PFSK-1 (cell line): Measurements from ENCODE around the gene WIZ.

ENCODE experiments used
- FOXP2 ChIP-seq: optimal IDR thresholded peaks from 2 replicates; pipeline ENCODE3; 2011; ENCODE audit warnings: borderline replicate concordance, control low read depth, inconsistent platforms; ENCODE audit not compliant: insufficient read depth; ENCODE audit errors: extremely low read length, extremely low read depth
- POLR2AphosphoS5 ChIP-seq: IDR thresholded peaks from 2 replicates; pipeline ENCODE4 v1.6.1; 2012; ENCODE audit warnings: low read depth, mild to moderate bottlenecking, control low read depth, low read length, moderate library complexity
- REST ChIP-seq, 2 experiments: IDR thresholded peaks; 2 replicates each; pipeline versions ENCODE4 v1.6.1 to v1.8.0; 2011 to 2012; ENCODE audit warnings: low read depth in 2 of 2, low read length in 2 of 2, control low read depth in 1 of 2, inconsistent platforms in 1 of 2, mild to moderate bottlenecking in 1 of 2, moderate library complexity in 1 of 2; ENCODE audit not compliant: insufficient read depth in 1 of 2
- SIN3A ChIP-seq: IDR thresholded peaks from 2 replicates; pipeline ENCODE4 v1.6.1; 2012; ENCODE audit warnings: mild to moderate bottlenecking, low read length, moderate library complexity, borderline replicate concordance; ENCODE audit not compliant: insufficient read depth
- TAF1 ChIP-seq: IDR thresholded peaks from 2 replicates; pipeline ENCODE4 v1.6.1; 2012; ENCODE audit warnings: low read length, control low read depth, borderline replicate concordance; ENCODE audit not compliant: insufficient read depth

The WIZ gene

GRCh38 chr19:15422296-15423075, 27.3 kb downstream of the WIZ start:
- TF ChIP-seq TAF1 (no peak), FOXP2 (no peak), POLR2AphosphoS5 (no peak), REST (IDR thresholded peaks at IDR 0.05; ENCODE audit: insufficient read depth in 1 of 2, low read depth in 2 of 2, low read length in 2 of 2) (no peak), SIN3A (no peak)

- TF ChIP-seq POLR2AphosphoS5 (no peak), TAF1 (no peak), SIN3A (no peak), FOXP2 (no peak), REST (IDR thresholded peaks at IDR 0.05; ENCODE audit: insufficient read depth in 1 of 2, low read depth in 2 of 2, low read length in 2 of 2) (no peak)
Measured at GRCh38 chr19:15421721-15422260, 28.0 kb downstream of the WIZ start.

GRCh38 chr19:15421136-15421695, 28.5 kb downstream of the WIZ start:
- TF ChIP-seq TAF1 (no peak), FOXP2 (no peak), REST (IDR thresholded peaks at IDR 0.05; ENCODE audit: insufficient read depth in 1 of 2, low read depth in 2 of 2, low read length in 2 of 2) (no peak), POLR2AphosphoS5 (no peak), SIN3A (no peak)

- TF ChIP-seq POLR2AphosphoS5 (peak; percentile 23; the same call in 1 of the 2 replicates), REST (IDR thresholded peaks at IDR 0.05; ENCODE audit: insufficient read depth in 1 of 2, low read depth in 2 of 2, low read length in 2 of 2) (no peak)
Measured at GRCh38 chr19:15419413-15420025, 30.2 kb downstream of the WIZ start.
